ENCODE results near the gene MINDY3.

DNA sequence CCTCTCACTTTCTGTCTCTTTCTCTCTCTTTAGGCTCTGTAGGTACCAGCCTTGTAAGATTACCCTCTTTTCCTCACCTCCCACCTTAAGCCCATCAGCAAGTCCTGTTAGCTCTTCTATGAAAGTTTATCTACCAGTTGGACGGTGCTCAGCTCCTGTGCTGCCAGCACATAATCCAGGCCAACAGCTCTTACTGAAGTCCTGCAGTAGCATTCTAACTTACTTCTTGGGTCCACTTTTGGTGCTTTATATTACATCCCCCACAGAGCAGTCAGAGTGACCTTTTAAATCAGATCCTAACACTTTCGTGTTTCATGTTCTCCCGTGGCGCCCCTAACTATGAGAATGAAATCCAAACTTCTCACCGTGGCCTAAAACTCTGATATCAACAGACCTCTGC lies 101.7 kb downstream of the MINDY3 start:
- TF ChIP-seq, protein P1, sequence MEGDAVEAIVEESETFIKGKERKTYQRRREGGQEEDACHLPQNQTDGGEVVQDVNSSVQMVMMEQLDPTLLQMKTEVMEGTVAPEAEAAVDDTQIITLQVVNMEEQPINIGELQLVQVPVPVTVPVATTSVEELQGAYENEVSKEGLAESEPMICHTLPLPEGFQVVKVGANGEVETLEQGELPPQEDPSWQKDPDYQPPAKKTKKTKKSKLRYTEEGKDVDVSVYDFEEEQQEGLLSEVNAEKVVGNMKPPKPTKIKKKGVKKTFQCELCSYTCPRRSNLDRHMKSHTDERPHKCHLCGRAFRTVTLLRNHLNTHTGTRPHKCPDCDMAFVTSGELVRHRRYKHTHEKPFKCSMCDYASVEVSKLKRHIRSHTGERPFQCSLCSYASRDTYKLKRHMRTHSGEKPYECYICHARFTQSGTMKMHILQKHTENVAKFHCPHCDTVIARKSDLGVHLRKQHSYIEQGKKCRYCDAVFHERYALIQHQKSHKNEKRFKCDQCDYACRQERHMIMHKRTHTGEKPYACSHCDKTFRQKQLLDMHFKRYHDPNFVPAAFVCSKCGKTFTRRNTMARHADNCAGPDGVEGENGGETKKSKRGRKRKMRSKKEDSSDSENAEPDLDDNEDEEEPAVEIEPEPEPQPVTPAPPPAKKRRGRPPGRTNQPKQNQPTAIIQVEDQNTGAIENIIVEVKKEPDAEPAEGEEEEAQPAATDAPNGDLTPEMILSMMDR (IDR thresholded peaks at IDR 0.05) = no peak
- no peak for TF ChIP-seq POLR2AphosphoS5 (IDR thresholded peaks at IDR 0.05; ENCODE audit: low read depth, low read length)
- no peak for TF ChIP-seq SIN3A (IDR thresholded peaks at IDR 0.05; ENCODE audit: borderline replicate concordance, insufficient read depth, low read depth, low read length)

Measured in Panc1 (cell line).